ENCODE data around the gene NAALADL2.

NAALADL2 gene

GRCh38 chr3:175746308-175746707, 887.2 kb downstream of the NAALADL2 start:
- H3K9me3 Mint-ChIP-seq, result no peaks in the 10 kb centered on the region
- H3K4me3 Mint-ChIP-seq, result no peak overlapping the region
- no peaks in the 10 kb centered on the region for H3K4me1 Mint-ChIP-seq
- no peak for TF ChIP-seq CTCF (IDR thresholded peaks at IDR 0.05; ENCODE audit: unreplicated experiment in 3 of 3)
- no peak overlapping the region for H3K27ac Mint-ChIP-seq
- no peaks in the 10 kb centered on the region for H3K27me3 Mint-ChIP-seq (ENCODE audit: low read depth)
- no peaks in the 10 kb centered on the region for H3K36me3 Mint-ChIP-seq (ENCODE audit: low read depth)

DNA sequence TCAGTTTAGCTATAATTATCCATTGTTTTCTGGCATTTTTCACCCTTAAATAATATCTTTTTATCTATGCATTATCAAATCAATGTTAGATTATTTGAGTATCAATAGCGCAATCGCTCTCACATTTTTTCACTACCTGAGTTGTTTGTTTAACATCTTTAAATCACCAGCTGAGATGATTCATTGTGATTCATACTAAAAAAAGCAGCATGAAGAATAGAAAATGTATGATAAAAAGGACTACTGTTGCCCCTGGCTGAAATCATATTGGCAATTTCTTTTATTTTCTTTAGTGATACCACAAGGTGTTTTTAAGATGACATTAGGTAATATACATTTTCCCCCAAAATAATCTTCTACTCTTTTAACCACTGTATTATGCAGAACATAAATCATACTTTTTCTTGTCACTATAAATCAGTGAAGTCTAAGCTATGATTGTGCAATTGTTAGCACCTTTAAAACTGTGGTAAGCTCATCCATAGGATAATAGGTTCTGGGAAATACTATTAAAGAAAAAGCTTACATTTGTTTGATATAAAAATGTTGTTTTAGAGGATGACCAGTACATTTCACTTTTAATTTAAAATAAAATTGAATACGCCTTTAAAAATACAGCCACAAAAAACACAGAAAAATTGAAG, 889.1 kb downstream of the NAALADL2 start:
- Mint-ChIP-seq H3K27ac (no peak overlapping the region), H3K27me3 (ENCODE audit: low read depth) (no peaks in the 10 kb centered on the region), H3K4me3 (no peak overlapping the region), H3K4me1 (no peaks in the 10 kb centered on the region), H3K36me3 (ENCODE audit: low read depth) (no peaks in the 10 kb centered on the region), H3K9me3 (no peaks in the 10 kb centered on the region)
- no peak for TF ChIP-seq CTCF (IDR thresholded peaks at IDR 0.05; ENCODE audit: unreplicated experiment in 3 of 3)

DNA sequence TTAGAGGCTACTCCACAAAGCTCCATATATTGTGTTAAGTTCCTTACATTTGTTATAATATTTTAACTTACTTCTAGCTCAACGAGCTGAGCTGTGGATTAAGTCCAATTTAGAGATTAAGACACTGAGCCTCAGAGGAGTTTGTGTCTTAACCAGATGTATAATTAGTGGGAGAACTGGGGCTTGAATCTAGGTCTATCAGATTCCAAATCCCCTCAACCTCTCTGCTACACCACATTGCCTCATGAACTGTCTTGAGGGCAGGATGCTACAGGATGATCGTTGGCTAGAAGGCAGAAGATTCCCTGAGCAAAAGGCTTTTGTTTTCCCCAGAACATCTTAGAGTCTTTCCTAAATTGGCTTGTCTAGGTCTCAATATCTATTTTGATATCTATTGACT, 890.8 kb downstream of the NAALADL2 start:
- TF ChIP-seq CTCF (IDR thresholded peaks at IDR 0.05; ENCODE audit: unreplicated experiment in 3 of 3), result no peak
- Mint-ChIP-seq H3K27ac (no peak overlapping the region), H3K4me3 (no peak overlapping the region), H3K27me3 (ENCODE audit: low read depth) (no peaks in the 10 kb centered on the region), H3K4me1 (no peaks in the 10 kb centered on the region), H3K9me3 (no peaks in the 10 kb centered on the region), H3K36me3 (ENCODE audit: low read depth) (no peaks in the 10 kb centered on the region)

- Mint-ChIP-seq H3K4me3 (no peak overlapping the region), H3K36me3 (ENCODE audit: low read depth) (no peaks in the 10 kb centered on the region), H3K27me3 (ENCODE audit: low read depth) (no peaks in the 10 kb centered on the region), H3K4me1 (no peaks in the 10 kb centered on the region), H3K27ac (no peak overlapping the region), H3K9me3 (no peaks in the 10 kb centered on the region)
- TF ChIP-seq CTCF (IDR thresholded peaks at IDR 0.05; ENCODE audit: unreplicated experiment in 3 of 3), result no peak
Observed at GRCh38 chr3:175751089-175751488, 892.0 kb downstream of the NAALADL2 start.

DNA sequence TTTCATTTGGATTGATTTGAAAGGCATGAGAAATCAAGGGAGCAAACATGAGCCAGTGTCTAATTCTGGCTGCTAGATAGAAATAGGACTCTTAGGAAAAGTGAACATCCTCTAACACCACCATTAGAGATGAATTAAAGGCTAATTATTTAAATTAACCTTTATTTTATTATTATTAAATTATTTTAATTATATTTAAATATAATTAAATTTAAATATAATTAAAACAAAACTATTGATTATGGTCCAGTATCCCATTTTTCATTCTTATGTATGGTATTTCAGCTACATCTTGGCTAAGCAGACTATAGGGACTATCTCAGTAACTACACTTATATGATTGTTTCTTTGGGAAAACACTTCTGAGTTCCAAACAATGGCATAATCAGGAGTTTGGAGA, 904.8 kb downstream of the NAALADL2 start:
- TF ChIP-seq CTCF (IDR thresholded peaks at IDR 0.05; ENCODE audit: unreplicated experiment in 3 of 3), result no peak
- H3K36me3 Mint-ChIP-seq (ENCODE audit: low read depth), result no peaks in the 10 kb centered on the region
- no peak overlapping the region for H3K27ac Mint-ChIP-seq
- H3K9me3 Mint-ChIP-seq, result no peaks in the 10 kb centered on the region
- no peak overlapping the region for H3K4me3 Mint-ChIP-seq
- no peaks in the 10 kb centered on the region for H3K4me1 Mint-ChIP-seq
- no peaks in the 10 kb centered on the region for H3K27me3 Mint-ChIP-seq (ENCODE audit: low read depth)

DNA sequence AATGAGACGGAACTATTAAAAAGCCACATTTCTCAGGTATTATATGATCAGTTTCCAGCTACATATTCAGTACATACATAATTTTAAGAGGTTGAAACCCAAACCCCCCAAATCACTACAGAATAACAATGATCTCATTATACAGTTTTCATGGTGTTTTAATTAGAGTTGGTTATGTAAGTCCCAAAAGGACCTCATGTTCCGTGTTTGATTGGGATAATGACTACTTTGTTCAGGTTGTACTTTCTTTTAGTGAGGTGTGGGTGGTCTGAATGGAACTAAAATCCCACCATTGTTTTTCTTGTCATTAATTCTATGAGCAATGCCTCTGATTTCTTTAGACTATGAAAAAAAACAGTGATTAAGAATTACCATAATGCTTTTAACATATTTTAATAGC, 905.6 kb downstream of the NAALADL2 start:
- H3K27ac Mint-ChIP-seq, result no peak overlapping the region
- H3K27me3 Mint-ChIP-seq (ENCODE audit: low read depth), result no peaks in the 10 kb centered on the region
- H3K36me3 Mint-ChIP-seq (ENCODE audit: low read depth), result no peaks in the 10 kb centered on the region
- no peak overlapping the region for H3K4me3 Mint-ChIP-seq
- H3K9me3 Mint-ChIP-seq, result no peaks in the 10 kb centered on the region
- no peaks in the 10 kb centered on the region for H3K4me1 Mint-ChIP-seq
- no peak for TF ChIP-seq CTCF (IDR thresholded peaks at IDR 0.05; ENCODE audit: unreplicated experiment in 3 of 3)
